ENCODE measurements around the gene EID2B.

DNA sequence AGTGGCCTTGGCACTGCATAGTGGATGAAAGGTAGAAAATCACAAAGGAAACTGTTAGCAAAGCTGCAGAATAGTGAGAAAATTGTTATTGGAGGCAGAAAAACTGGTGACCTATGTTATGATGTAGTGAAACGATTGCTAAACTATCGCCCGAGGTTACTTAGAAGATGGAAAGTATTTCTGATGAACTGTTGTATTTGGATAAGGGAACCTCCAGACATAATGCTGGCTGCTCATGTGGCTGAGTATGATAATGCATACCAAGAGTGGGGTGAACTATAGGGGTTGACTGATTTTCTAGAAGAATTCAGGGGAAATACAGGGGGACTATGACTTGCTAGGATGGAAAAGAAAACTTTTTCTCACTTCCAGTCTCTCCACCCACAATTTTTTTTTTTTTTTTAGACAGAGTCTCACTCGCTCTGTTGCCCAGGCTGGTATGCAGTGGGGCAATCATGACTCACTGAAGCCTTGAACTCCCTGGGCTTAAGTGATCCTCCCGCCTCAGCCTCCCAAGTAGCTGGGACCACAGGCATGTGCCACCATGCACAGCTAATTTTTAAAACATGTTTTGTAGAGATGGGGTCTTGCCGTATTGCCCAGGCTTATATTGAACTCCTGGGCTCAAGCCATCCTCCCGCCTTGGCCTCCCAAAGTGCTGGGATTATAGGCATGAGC is 11.7 kb upstream of the EID2B start:
- TF ChIP-seq, protein P1, sequence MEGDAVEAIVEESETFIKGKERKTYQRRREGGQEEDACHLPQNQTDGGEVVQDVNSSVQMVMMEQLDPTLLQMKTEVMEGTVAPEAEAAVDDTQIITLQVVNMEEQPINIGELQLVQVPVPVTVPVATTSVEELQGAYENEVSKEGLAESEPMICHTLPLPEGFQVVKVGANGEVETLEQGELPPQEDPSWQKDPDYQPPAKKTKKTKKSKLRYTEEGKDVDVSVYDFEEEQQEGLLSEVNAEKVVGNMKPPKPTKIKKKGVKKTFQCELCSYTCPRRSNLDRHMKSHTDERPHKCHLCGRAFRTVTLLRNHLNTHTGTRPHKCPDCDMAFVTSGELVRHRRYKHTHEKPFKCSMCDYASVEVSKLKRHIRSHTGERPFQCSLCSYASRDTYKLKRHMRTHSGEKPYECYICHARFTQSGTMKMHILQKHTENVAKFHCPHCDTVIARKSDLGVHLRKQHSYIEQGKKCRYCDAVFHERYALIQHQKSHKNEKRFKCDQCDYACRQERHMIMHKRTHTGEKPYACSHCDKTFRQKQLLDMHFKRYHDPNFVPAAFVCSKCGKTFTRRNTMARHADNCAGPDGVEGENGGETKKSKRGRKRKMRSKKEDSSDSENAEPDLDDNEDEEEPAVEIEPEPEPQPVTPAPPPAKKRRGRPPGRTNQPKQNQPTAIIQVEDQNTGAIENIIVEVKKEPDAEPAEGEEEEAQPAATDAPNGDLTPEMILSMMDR (IDR thresholded peaks at IDR 0.05): no peak
- TF ChIP-seq EP300 (IDR thresholded peaks at IDR 0.05; ENCODE audit: borderline replicate concordance in 1 of 2, low read depth in 1 of 2, low read length in 1 of 2): no peak
- TF ChIP-seq GABPA (IDR thresholded peaks at IDR 0.05; ENCODE audit: low read depth): no peak
- no peak for TF ChIP-seq TAF1 (IDR thresholded peaks at IDR 0.05; ENCODE audit: borderline replicate concordance, low read depth, low read length)
- no peak for TF ChIP-seq POLR2AphosphoS5 (IDR thresholded peaks at IDR 0.05; ENCODE audit: low read depth, low read length)
- no peak for TF ChIP-seq RAD21 (IDR thresholded peaks at IDR 0.05; ENCODE audit: low read length)
